HG02943 (cell line): ENCODE data around the gene MYMX.
"Not testable (repeated sequence)": the region's sequence is repeated elsewhere in the genome, so short reads cannot be mapped to it uniquely, and the experiment has no call there.

Experiments
- ATAC-seq: cut with Tn5 transposase; IDR thresholded peaks from one replicate; pipeline ENCODE4 v1.9.1; 2021; ENCODE audit warnings: mild to moderate bottlenecking, low read depth, moderate library complexity; ENCODE audit not compliant: unreplicated experiment

MYMX gene

GRCh38 chr6:44216677-44217331 lies at the start of gene MYMX:
MYMX (plus strand) TSS chr6:44216926; CDS start chr6:44217472, 546 bp downstream.
- no peak for ATAC-seq

GRCh38 chr6:44167567-44167966 lies 49.2 kb upstream of the MYMX start:
- no peak for ATAC-seq

DNA sequence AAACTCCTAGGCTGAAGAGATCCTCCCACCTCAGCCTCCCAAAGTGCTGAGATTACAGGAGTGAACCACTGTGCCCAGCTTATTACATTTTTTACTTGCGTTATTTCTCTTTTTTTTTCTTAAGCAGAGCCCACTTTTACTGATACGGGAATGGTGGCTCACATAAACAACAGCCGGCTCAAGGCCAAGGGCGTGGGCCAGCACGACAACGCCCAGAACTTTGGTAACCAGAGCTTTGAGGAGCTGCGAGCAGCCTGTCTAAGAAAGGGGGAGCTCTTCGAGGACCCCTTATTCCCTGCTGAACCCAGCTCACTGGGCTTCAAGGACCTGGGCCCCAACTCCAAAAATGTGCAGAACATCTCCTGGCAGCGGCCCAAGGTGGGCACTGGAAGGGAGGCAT lies 47.6 kb upstream of the MYMX start:
- ATAC-seq = no peak

DNA sequence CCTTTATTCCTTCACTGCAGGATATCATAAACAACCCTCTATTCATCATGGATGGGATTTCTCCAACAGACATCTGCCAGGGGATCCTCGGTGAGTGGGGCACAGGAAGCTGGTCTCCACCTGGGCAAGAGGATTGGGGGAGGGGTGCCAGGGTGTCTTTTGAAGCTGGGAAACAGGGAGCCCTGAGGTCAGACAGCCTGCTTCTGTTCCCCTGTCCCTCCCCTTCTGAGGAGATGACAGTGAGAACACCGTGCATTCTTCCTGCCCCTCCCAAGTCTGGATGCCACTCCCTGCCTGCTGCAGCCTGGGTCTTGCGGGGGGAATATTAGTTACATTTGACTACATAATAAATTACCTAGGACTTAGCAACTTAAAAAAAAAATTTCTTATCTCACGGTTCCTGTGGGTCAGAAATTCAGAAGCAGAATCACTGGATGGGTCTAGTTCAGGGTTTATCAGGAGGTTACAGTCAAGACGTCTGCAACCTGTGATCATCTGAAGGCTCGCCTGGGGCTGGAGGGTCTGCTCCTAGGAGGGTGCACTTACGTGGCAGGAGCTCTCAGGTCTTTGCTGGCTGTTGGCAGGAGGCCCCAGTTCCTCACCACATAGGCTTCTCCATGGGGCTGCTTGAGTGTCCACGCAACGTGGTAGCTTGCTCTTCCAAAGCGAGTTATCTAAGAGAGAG lies 46.7 kb upstream of the MYMX start:
- ATAC-seq = no peak

- no peak for ATAC-seq
Measured at GRCh38 chr6:44171899-44172546, 44.7 kb upstream of the MYMX start.

DNA sequence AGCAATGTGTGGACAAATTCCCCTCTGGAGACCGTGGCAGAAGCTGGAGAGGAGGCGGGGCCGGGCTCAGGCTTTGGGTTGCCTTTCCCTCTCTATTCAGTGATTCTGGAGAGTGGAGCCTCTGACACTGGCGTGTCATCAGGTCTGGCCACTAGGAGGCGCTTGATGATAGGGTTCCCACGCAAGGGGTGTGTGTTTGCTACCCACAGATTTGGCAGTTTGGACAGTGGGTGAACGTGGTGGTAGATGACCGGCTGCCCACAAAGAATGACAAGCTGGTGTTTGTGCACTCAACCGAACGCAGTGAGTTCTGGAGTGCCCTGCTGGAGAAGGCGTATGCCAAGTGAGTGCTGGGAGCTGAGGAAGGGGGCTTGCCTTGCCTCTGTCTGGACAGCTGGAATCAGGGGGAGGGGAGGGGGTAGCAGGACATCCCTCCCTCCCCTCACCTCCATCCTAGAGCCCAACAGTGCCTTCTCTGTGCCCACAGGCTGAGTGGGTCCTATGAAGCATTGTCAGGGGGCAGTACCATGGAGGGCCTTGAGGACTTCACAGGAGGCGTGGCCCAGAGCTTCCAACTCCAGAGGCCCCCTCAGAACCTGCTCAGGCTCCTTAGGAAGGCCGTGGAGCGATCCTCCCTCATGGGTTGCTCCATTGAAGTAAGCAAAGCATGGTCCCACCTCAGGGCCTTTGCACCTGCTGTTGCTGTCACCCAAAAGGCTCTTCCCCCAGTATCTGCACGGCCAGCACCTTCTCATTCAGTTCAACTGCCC lies 43.8 kb upstream of the MYMX start:
- no peak for ATAC-seq

DNA sequence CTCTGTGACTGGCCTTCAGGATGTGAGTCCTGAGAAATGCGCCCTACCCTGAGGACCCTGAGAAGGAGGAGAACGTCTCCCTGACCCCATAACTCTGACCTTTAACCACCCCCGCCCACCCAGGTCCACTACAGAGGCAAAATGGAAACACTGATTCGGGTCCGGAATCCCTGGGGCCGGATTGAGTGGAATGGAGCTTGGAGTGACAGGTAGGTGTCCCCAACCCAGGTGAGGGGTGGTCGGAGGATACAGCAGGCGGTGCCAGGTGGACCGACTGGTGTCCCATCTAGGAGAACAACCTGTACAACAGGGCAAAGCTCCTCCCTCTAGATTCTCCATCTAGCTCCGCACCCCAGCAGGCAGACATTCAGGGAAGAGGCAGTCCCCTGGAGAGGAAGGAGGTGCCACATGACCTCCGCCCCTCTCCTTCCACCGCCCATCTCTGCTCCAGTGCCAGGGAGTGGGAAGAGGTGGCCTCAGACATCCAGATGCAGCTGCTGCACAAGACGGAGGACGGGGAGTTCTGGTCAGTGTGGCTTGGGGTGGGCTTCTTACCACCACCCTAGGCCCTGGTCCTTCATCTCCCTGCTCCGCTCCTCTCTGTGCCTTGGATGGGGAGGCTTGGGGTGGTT lies 40.5 kb upstream of the MYMX start:
- no peak for ATAC-seq

- no peak for ATAC-seq
Measured at GRCh38 chr6:44176762-44177509, 39.8 kb upstream of the MYMX start.

- no peak for ATAC-seq
Measured at GRCh38 chr6:44177691-44178423, 38.9 kb upstream of the MYMX start.

- no peak for ATAC-seq
Measured at GRCh38 chr6:44178424-44179071, 38.2 kb upstream of the MYMX start.

DNA sequence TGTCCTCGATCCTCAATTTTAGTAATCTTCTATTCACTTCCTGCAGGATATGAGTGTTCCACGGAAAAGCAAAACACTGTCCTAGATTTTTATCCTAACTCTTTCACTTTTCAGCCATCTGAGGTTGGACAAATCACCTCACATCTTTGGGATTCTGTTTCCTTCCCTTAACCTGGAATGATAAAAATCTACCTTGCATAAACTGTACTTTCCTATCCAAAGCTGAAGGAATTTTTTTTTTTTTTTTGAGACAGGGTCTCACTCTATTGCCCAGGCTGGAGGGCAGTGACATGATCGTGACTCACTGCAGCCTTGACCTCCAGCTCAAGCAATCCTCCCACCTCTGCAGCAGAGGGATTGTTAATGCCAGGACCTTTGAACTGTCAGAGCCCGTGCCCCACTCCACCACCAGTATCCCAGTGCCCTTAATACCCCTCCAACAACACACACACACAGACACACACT lies 37.6 kb upstream of the MYMX start:
- ATAC-seq = no peak

DNA sequence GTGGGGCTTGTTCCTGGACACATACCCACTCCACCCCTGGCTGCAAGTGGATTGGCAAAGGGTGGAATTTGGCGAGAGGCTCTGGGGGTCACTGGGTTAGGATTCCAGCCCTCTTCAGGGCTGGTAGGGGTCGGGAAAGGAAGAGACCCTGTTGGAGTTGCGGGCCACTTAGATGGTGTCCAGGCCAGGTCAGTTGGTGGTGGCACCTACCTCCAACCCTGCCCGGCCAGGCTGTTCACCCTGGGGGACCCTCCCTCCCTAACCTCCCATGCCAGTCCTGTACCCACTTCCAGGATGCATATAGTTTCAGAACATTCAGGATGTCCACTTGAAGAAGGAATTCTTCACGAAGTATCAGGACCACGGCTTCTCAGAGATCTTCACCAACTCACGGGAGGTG lies 37.1 kb upstream of the MYMX start:
- ATAC-seq = no peak

DNA sequence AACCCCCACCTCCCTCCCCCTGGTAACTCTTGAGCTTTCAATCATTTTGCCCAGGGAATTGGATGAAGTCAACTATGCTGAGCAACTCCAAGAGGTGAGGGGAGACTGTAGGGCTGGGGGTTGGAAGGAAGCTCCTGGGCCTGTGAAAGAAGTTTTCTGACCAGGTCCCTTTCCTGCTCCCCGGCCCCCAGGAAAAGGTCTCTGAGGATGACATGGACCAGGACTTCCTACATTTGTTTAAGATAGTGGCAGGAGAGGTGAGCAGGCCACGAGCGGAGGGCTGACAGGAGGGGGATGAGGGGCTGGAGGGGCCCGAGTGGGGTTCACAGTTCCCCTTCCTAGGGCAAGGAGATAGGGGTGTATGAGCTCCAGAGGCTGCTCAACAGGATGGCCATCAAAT lies 36.3 kb upstream of the MYMX start:
- ATAC-seq = no peak

DNA sequence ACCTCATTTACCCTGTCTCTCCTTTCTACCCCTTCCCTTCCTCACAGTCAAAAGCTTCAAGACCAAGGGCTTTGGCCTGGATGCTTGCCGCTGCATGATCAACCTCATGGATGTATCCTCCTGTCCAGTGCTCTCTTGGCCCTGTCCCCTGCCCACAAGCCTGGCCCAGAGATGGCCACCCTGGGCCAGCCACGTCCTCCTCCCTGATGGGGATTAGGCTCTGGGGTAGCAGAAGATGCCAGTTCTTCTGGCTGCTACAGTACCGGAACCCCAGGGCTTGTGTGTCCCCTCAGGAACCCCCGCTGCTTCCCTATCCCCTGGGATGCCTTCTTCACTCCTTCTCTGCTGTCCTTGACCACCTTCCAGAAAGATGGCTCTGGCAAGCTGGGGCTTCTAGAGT lies 35.8 kb upstream of the MYMX start:
- ATAC-seq = no peak

DNA sequence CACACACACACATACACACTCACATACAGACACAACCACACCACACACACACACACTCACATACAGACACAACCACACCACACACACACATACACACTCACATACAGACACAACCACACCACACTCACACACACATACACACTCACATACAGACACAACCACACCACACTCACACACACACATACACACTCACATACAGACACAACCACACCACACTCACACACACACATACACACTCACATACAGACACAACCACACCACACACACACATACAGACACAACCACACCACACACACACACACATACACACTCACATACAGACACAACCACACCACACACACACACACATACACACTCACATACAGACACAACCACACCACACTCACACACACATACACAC lies 34.9 kb upstream of the MYMX start:
- ATAC-seq = not testable (repeated sequence)

GRCh38 chr6:44182911-44183390 lies 33.8 kb upstream of the MYMX start:
- no peak for ATAC-seq

- ATAC-seq = no peak
Measured at GRCh38 chr6:44183783-44184182, 32.9 kb upstream of the MYMX start.

DNA sequence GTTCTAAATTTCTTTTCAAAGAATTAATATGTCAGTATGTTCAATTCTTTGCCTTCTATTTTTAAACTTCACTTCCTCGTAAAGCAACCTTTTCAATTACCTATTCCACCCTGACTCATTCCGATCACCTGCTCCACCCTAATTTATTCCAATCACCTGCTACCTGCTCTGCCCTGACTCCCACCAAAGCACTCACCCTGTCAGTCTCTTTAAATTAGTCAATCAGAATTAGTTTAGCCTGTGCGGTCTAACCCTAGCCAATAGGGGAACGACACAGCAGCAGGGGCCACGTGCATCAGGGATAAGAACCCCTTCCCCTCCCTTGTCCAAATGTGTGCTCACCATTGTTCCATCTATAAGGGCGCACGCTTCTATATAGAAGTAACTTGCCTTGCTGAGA lies 31.4 kb upstream of the MYMX start:
- not testable (repeated sequence) for ATAC-seq
